HUDEP-2 (cell line): ENCODE data around the gene P2RX2.

Experiments used
- DNase-seq, 76 experiments: peaks; one replicate each; lab custom pipeline; 2025; ENCODE audit not compliant: unreplicated experiment in 76 of 76; lab: John Stamatoyannopoulos, UW

Gene P2RX2

GRCh38 chr12:132633398-132633797 lies 14.8 kb downstream of the P2RX2 start:
- no peak for DNase-seq

- DNase-seq = no peak
These were observed 15.3 kb downstream of the P2RX2 start for GRCh38 chr12:132633901-132634300.

- DNase-seq = no peak
These were observed 15.9 kb downstream of the P2RX2 start for GRCh38 chr12:132634411-132634990.

- no peak for DNase-seq
These were observed 16.7 kb downstream of the P2RX2 start for GRCh38 chr12:132635076-132635955.

GRCh38 chr12:132637811-132638210 lies 19.2 kb downstream of the P2RX2 start:
- no peak for DNase-seq

- peak in 2 of 76 experiments; percentile 5 to 15 for DNase-seq
These were observed 20.2 kb downstream of the P2RX2 start for GRCh38 chr12:132638541-132639408.

GRCh38 chr12:132639956-132640520 lies 21.5 kb downstream of the P2RX2 start:
- DNase-seq = no peak

GRCh38 chr12:132640936-132641335 lies 22.4 kb downstream of the P2RX2 start:
- no peak for DNase-seq

GRCh38 chr12:132641811-132642650 lies 23.5 kb downstream of the P2RX2 start:
- no peak for DNase-seq

- DNase-seq = no peak
These were observed 24.6 kb downstream of the P2RX2 start for GRCh38 chr12:132642846-132643835.

GRCh38 chr12:132646850-132647249 lies 28.3 kb downstream of the P2RX2 start:
- DNase-seq = no peak

- no peak for DNase-seq
These were observed 29.3 kb downstream of the P2RX2 start for GRCh38 chr12:132647858-132648257.

- DNase-seq = no peak
These were observed 30.1 kb downstream of the P2RX2 start for GRCh38 chr12:132648616-132649225.

GRCh38 chr12:132649226-132649945 lies 30.8 kb downstream of the P2RX2 start:
- DNase-seq = no peak

- no peak for DNase-seq
These were observed 33.0 kb downstream of the P2RX2 start for GRCh38 chr12:132651444-132652100.

- DNase-seq = no peak
These were observed 35.2 kb downstream of the P2RX2 start for GRCh38 chr12:132653567-132654290.
